C4-2B (cell line): ENCODE measurements around the gene PAK1.
"Not testable (repeated sequence)": the region's sequence is repeated elsewhere in the genome, so short reads cannot be mapped to it uniquely, and the experiment has no call there.

Source experiments
- H3K27ac ChIP-seq: fragments of 450-650 bp; 2 replicates; pipeline ENCODE4 v1.5.1; 2017
- CTCF ChIP-seq: fragments of 450-650 bp; conservative IDR thresholded peaks from 2 replicates; pipeline ENCODE4 v1.5.1; 2017; ENCODE audit warnings: mild to moderate bottlenecking
- ZFX ChIP-seq: fragments of 450-650 bp; IDR thresholded peaks from 2 replicates; pipeline ENCODE4 v1.6.1; 2017

The PAK1 gene

DNA sequence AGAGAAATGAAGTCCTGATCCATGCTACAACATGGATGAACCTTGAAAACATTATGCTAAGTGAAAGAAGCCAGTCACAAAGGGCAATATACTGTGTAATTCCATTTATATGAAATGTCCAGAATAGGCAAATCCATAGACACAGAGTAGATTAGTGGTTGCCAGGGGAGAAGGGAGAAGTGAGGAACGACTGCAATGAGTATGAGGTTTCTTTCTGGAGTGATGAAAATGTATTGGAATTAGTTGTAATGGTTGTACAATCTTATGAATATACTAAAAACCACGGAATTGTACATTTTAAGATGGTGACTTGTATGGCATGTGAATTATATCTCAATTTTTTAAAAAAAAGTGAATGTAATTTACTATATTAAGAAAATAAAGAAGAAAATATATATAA lies 89.3 kb downstream of the PAK1 start:
- TF ChIP-seq ZFX (no peak), CTCF (no peak)

GRCh38 chr11:77383349-77383748 lies 90.5 kb downstream of the PAK1 start:
- H3K27ac ChIP-seq = not testable (repeated sequence)

More for the DNA sequence above, 89.3 kb downstream of the PAK1 start:
- H3K27ac ChIP-seq = no peak overlapping the region

DNA sequence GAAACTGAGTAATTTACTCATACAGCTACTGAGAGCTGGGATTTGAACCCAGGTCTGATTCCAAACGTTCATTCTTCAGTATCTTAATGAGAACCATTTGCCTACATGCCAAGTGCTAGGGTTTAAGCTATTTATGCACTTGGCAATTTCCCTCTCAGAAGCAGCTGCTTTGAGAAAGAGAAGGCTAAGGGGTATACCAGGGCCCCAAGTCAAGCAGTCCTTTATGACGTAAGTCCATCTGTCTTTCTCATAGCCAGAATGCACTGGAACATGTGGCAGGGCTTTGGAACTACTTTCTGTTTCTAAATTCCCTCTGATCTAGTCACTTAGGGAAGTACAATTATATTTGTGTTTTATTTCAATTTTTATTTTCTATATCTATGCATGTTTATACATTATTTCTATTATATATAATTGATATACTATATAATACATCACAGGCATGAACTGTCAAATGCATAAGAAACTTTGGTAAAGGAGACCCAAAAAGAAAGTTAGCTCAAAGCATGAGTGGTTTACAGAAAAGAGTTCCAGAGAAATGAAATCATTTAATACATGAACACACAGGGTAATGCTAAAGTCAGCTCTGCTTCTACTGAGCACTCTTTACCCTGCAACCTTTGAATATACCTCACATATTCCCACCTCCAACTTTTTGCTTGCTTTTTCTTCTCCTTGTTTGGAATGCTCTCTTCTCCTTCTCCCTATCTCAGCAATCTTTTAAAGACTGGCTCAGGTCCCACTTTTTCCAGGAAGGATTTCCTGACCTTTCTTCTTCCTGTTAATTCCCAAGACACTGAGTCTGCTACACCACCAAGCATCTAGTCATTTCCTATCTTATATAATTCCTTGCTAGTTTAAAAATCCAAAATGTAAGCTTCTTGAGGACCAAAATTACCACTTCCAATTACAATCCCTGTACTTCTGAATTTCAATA lies 91.9 kb downstream of the PAK1 start:
- H3K27ac ChIP-seq = peak overlapping the region; percentile 35; the same call in 1 of the 2 replicates
- TF ChIP-seq ZFX (no peak), CTCF (no peak)

- no peak for TF ChIP-seq CTCF
- TF ChIP-seq ZFX = no peak
- no peak overlapping the region for H3K27ac ChIP-seq
These were observed 94.0 kb downstream of the PAK1 start for GRCh38 chr11:77379934-77380333.

- TF ChIP-seq CTCF = no peak
- TF ChIP-seq ZFX = no peak
- no peak overlapping the region for H3K27ac ChIP-seq
These were observed 94.6 kb downstream of the PAK1 start for GRCh38 chr11:77379253-77379652.

- TF ChIP-seq CTCF (no peak), ZFX (no peak)
- no peak overlapping the region for H3K27ac ChIP-seq
These were observed 96.2 kb downstream of the PAK1 start for GRCh38 chr11:77377734-77378133.

DNA sequence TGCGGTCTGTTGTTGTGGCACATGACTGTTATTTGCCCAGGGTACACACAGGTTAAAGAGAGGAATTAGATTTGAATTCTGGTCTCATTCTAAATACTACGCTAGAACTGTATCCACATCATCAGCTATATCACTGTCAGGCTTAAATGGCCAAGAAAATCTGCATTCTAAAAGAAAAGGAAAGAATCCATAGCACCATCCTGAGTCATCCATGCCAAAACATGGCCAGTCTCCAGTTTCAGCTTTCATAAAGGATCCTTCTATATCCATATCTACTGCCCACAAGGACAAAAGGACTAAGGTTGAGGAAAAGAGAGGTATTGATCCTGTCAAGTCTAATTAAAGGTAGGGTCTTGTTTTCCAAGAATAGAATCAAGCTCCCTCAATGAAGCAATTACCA lies 98.8 kb downstream of the PAK1 start:
- TF ChIP-seq ZFX (no peak), CTCF (no peak)
- no peak overlapping the region for H3K27ac ChIP-seq

DNA sequence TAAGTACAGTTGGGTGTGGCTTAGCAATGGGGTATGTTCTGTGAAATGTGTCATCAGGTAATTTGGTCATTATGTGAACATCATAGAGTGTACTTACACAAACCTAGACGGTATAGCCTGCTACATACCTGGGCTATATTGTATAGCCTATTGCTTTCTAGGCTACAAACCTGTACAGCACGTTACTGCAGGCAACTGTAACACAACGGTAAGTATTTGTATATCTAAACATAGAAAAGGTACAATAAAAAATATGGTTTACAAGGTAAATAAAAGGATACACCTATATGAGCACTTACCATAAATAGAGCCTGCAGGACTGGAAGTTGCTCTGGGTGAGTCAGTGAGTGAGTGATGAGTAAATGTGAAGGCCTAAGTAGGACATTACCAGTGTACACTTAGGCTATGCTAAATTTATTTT lies 99.3 kb downstream of the PAK1 start:
- no peak overlapping the region for H3K27ac ChIP-seq
- TF ChIP-seq ZFX (no peak), CTCF (no peak)
